HG02943 (cell line): ENCODE measurements around the gene FARS2.
"Not testable (repeated sequence)": the region's sequence is repeated elsewhere in the genome, so short reads cannot be mapped to it uniquely, and the experiment has no call there.

Experiments
- ATAC-seq: cut with Tn5 transposase; IDR thresholded peaks from one replicate; pipeline ENCODE4 v1.9.1; 2021; ENCODE audit warnings: mild to moderate bottlenecking, low read depth, moderate library complexity; ENCODE audit not compliant: unreplicated experiment

Gene FARS2

DNA sequence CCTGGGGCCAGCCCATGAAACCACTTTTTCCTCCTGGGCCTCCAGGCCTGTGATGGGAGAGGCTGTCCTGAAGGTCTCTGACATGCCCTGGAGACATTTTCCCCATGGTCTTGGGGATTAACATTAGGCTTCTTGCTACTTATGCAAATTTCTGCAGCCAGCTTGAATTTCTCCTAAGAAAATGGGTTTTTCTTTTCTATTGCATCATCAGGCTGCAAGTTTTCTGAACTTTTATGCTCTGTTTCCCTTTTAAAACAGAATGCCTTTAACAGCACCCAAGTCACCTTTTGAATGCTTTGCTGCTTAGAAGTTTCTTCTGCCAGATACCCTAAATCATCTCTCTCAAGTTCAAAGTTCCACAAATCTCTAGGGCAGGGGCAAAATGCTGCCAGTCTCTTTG is 535.2 kb downstream of the FARS2 start:
- ATAC-seq: not testable (repeated sequence)

DNA sequence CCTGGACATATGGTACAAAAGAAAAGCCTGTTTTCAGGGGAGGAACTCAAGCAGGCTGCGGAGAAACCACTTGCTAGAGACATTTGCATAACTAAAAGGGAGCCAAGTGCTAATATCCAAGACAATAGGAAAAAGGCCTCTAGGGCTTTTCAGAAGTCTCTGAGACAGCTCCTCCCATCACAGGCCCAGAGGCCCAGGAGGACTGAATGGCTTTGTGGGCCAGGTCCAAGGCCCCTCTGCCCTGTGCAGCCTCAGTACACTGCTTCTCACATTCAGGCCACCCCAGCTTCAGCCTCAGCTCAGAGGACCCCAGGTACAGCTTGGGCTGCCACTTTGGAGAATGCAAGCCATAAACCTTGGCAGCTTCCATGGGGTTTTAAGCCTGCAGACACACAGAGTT is 545.1 kb downstream of the FARS2 start:
- not testable (repeated sequence) for ATAC-seq

DNA sequence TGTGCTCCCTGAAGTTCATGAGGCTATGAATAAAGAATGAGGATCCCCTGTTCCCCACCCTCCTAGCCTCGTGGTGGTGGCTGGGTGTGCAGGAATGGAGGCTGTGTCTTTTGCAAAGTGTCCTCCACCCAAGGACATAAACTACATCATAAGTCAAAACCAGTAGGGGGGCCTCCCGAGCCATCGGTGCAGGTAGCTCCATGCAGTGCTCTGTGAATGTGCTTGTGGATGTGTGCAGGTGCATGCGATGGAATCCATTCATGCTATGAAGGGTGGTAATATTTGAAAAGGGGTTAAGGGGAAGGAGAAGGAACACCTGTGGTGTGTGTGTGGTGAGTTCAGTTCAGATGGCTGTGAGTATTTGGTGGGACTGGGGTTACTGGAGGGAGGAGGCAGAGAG is 548.1 kb downstream of the FARS2 start:
- ATAC-seq: no peak

DNA sequence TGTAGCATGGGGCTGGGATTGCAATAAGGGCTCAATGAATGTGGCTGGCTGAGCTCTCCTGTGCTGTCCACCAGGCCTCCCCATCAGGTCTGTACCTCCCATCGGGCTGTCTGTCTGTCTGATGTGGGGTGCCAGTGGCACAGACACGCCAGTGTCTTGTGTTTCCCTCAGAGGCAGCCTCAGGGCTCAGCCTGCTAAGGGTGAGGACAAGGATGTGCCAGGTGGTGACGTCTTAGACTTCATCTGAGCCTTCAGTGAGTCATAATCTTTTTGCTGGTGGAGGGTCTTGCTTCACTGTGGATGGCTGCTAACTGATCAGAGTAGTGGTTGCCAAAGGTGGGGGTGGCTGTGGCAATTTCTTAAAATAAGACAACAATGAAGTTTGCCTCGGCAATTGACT is 550.7 kb downstream of the FARS2 start:
- ATAC-seq: no peak

DNA sequence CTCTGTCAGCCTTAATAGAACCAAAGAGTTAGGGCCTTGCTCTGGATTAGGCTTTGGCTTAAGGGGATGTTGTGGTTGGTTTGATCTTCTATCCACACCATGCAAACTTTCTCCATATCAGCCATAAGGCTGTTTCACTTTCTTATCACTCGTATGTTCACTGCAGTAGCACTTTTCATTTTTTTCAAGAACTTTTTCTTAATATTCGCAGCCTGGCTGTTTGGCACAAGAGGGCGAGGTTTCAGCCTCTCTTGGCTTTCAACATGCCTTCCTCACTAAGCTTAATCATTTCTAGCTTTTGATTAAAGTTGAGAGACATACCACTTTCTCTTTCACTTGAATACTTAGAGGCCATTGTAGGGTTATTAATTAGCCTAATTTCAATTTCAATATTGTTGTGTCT is 552.3 kb downstream of the FARS2 start:
- ATAC-seq: peak; percentile 73

DNA sequence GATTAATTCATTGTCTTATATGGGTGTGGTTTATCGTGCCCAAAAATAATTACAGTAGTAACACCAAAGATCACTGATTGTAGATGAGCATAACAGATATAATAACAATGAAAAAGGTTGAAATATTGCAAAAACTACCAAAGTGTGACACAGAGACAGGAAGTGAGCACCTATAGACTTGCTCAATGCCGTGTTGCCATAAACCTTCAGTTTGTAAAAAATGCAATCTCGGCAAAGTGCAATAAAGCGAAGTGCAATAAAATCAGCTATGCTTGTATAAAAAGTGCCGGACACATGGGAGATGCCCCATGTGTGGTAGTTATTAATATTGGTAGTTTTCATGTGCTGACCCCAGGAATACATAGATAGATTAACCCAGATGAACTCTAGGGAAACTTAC is 552.8 kb downstream of the FARS2 start:
- ATAC-seq: no peak

DNA sequence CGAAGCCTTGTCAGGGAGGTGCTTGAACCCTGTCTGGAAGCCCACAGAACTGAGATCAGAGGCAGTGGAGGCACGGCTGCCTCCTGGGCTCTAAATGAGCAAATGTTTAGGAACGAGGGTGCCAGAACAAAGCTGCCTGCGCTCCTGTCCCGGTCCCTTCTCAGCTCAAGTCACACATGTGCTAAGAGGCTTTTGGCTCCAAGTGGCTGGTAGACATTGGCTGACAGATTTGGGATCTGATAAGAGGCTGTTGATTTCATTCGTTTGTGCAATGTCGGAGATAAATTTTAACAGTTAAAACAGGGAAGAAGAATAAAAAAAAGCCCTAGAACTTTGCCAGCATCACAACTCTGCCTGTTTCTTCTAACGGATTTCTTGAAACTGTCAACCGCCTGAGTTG is 553.6 kb downstream of the FARS2 start:
- ATAC-seq: no peak

DNA sequence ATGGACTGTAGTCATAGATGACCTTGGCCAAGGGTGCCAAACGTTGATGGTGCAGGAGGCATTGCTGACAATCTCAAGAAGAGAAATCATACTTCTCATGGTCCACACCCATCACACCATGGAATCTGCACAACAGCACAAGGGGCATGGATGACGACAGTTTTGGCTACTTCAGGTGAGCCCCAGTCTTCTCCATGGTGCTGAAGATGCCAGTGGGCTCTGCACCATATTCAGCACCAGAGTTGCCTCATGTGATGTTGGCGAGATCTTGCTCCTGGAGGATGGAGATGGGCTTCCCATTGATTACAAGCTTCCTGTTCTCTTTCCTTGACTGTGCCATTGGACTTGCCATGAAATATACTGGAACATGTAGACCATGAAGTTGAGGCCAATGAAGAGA is 556.6 kb downstream of the FARS2 start:
- no peak for ATAC-seq

DNA sequence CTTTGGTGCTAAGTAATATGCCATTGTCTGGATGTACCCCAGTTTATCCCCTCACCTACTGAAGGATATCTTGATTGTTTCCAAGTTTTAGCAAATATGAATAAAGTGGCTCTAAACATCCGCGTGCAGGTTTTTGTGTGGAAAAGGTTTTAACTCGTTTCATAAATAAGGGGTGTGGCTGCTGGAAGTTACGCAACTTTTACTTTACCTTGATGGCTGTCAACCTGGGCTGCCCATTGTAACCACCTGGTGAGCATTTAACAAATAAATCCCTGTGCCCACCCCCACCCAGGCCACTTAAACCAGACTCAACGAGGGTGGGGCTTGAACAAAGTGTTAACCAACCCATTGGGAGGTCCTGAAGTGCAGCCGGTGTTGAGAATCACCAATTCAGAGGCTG is 557.6 kb downstream of the FARS2 start:
- no peak for ATAC-seq
